GM21390 (cell line): ENCODE results near the gene DMRTB1.
"Not testable (repeated sequence)": the region's sequence is repeated elsewhere in the genome, so short reads cannot be mapped to it uniquely, and the experiment has no call there.

ENCODE experiments used
- ATAC-seq: cut with Tn5 transposase; IDR thresholded peaks from one replicate; pipeline ENCODE4 v1.9.1; 2021; ENCODE audit not compliant: unreplicated experiment

DMRTB1 gene

GRCh38 chr1:53434405-53435007, 24.7 kb upstream of the DMRTB1 start:
- ATAC-seq = not testable (repeated sequence)

- no peak for ATAC-seq
Observed at GRCh38 chr1:53435151-53435550, 24.0 kb upstream of the DMRTB1 start.

DNA sequence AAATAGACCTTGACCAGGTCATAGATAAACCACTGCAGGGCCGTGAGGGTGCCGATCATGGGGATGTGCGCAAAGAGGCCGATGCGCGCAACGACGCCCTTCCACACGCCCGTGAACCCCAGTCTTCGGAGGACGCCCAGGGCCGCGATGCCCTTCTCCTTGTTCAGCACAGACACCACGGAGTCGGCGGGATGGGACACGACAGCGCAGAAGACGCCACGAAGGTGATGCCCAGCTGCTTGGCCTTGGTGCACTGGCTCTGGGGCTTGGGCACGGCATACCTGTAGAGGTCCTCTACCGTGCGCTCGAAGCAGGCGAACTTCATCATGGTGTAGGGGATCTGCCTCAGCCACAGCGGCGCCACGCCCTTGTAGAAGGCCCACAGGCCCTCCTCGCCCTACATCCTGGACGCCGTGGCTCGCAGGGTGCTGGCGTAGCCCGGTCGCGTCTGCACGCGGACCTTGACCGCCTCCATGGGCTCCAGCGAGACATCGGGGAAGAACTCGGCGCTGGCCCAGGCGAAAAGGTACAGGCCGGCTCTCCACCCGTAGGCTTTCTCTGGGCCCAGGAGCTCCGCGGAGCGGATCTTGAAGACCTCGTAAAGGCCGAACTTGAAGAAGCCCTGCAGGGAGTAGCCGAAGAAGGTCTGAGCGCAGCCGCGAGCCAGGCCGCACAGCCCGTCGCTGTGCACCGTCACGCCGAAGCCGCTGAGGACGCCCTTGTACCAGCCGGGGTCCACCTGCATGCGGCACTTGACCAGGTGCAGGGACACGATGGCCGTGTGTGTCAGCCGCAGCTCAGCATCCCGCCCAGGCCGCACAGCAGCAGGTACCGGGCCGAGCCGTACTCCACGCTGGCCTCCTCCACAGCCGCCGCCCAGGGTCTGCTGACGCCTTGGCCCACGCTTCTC, 20.5 kb upstream of the DMRTB1 start:
- no peak for ATAC-seq

- no peak for ATAC-seq
Observed at GRCh38 chr1:53439337-53440207, 19.6 kb upstream of the DMRTB1 start.

DNA sequence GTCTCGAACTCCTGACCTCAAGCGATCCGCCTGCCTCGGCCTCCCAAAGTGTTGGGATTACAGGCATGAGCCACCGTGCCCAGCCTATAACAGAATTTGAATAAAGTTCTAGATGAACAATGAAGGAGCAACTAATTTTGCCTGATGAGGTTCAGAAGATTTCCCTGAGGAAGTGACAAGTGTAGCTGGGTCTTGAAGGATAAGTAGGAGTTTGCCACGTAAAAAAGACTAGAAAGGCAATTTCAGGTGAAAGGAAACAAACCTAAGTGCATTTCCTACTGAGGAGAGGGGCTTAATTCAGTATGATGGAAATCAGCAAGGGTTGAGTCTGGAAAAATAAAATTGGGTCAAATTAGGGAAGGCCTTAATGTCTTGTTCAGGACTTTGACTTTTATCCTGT, 18.6 kb upstream of the DMRTB1 start:
- no peak for ATAC-seq

DNA sequence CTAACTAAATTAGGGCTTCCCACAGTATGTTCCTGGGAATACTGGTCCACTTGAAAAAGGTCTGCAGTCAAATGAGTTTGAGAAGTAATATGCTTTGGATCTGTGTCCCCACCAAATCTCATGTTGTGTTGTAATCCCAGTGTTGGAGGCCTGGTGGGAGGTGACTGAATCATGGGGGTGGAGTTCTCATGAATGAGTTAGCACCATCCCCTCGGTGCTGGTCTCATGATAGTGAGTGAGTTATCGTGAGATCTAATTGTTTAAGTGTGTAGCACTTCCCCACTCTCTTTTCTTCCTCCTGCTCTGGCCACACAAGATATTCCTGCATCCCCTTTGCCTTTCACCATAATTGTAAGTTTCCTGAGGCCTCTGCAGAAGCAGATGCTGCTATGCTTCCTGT, 16.9 kb upstream of the DMRTB1 start:
- ATAC-seq = no peak

- no peak for ATAC-seq
Observed at GRCh38 chr1:53446051-53446450, 13.1 kb upstream of the DMRTB1 start.

DNA sequence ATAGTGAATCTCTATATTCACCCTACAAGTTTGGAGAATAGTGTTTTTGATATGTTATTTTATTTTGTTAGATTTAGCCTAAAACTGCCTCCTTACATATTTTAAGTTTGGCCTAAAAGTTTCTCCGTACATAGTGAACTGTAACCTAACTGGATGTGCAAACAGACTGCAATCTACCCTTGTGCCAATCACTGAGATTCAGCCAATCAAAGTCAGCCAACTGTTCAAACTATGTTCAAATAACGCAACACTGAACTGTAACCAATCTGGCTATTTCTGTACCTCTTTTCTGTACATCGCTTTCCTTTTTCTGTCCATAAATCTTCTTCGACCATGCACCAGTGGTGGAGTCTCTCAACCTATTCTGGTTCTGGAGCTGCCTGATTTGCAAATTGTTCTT, 11.8 kb upstream of the DMRTB1 start:
- no peak for ATAC-seq

GRCh38 chr1:53448241-53448841, 10.9 kb upstream of the DMRTB1 start:
- ATAC-seq = no peak

- ATAC-seq = no peak
Observed at GRCh38 chr1:53449021-53449420, 10.2 kb upstream of the DMRTB1 start.

- ATAC-seq = no peak
Observed at GRCh38 chr1:53449693-53450092, 9.5 kb upstream of the DMRTB1 start.

GRCh38 chr1:53450225-53450624, 9.0 kb upstream of the DMRTB1 start:
- ATAC-seq = no peak

DNA sequence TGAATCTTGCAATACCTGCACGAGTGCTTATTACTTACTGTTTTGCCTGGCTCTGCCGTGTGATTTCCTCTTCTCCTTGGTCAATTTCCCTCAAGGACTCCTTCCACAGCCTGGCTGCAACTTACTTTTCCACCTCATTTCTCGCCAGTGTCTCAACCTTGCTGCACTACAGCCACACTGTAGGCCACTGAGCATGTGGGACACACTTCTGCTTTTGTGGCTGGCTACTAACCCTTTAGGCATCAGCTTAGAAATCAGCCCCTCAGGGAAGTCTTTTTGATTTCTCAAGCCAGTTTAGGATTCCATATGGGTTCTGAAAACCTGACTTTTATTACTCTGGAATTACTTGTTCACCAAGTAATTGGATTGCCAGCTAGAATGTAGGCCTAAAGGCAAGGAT, 5.2 kb upstream of the DMRTB1 start:
- no peak for ATAC-seq

GRCh38 chr1:53455364-53455991, 3.7 kb upstream of the DMRTB1 start:
- ATAC-seq = no peak

DNA sequence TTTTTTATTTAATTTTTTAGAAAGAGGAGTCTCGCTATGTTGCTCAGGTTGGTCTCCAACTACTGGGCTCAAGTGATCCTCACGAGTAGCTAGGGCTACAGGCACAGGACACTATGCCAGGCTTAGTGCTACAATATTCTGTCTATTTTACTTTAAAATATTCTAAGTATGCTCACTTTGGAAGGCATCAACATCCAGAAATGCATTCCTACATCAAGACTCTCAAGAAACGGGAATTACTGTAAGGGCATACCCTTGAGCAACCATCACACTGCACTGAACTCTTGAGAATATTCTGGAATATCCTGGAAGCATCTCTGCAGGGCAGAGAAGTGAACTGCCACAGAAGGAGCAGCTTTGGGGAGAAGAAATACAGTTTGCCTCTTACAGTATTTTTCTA, 565 bp upstream of the DMRTB1 start:
- no peak for ATAC-seq

- no peak for ATAC-seq
Observed at GRCh38 chr1:53460211-53460634, 1.0 kb downstream of the DMRTB1 start.

GRCh38 chr1:53460666-53461322, 1.6 kb downstream of the DMRTB1 start:
- no peak for ATAC-seq

GRCh38 chr1:53461323-53462044, 2.3 kb downstream of the DMRTB1 start:
- ATAC-seq = no peak

DNA sequence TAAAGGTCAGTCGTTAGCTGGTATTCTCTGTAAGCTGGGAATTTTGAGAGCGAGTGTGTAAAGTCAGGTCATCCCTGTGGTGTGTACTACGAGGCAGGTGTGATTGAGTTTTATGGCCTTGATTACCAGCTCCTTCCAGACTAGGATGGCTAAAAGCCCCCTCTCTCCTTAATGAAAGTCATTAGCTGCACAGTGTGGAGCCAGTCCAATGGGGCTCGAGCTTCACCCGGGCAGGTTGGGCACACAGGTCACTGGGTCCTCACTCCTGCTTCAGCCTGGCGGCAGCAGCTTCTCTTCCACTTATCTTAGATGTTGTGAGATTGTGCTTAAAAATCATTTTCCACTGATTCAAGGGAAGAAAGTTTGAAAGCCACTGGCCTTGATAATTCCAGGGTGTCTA, 3.0 kb downstream of the DMRTB1 start:
- ATAC-seq = no peak
